GM23338 (cell line): Measurements from ENCODE around the gene SUPT6H. TPM values are rescaled to one million over a fixed set of nuclear protein-coding genes. Genes with fewer than 3 reads are reported as not detected.

Experiments used
- ATAC-seq: fragments of 200-7000 bp; cut with Tn5 transposase; 3 replicates; pipeline ENCODE4 v1.9.1; 2020
- DNase-seq: peaks from one replicate; pipeline ENCODE4 v3.0.0-alpha.2; 2015; ENCODE audit warnings: low spot score
- H2AFZ ChIP-seq: fragments of 200-600 bp; sonication (generic); 2 replicates; pipeline ENCODE4 v1.8.0; 2016; ENCODE audit warnings: antibody characterized with exemption, mild to moderate bottlenecking, moderate library complexity
- H3F3A ChIP-seq: fragments of 200-600 bp; sonication (generic); replicated peaks from 2 replicates; pipeline ENCODE4 v1.8.0; 2017; ENCODE audit warnings: antibody characterized with exemption, mixed run types, low read depth
- H3K27ac ChIP-seq: fragments of 200-600 bp; sonication (generic); 2 replicates; pipeline ENCODE4 v1.6.1; 2016; ENCODE audit warnings: low read depth
- H3K27me3 ChIP-seq: fragments of 200-600 bp; sonication (generic); 2 replicates; pipeline ENCODE4 v1.8.0; 2016; ENCODE audit warnings: mild to moderate bottlenecking, mixed run types, moderate library complexity; ENCODE audit not compliant: insufficient read depth
- H3K36me3 ChIP-seq: fragments of 200-600 bp; sonication (generic); 2 replicates; pipeline ENCODE4 v1.8.0; 2016; ENCODE audit warnings: mild to moderate bottlenecking; ENCODE audit not compliant: insufficient read depth
- H3K4me1 ChIP-seq: fragments of 200-600 bp; sonication (generic); 2 replicates; pipeline ENCODE4 v1.8.0; 2016; ENCODE audit warnings: mild to moderate bottlenecking, moderate library complexity; ENCODE audit not compliant: insufficient read depth
- H3K4me2 ChIP-seq: fragments of 200-600 bp; sonication (generic); 2 replicates; pipeline ENCODE4 v1.7.1; 2017; ENCODE audit warnings: mixed run types
- H3K4me3 ChIP-seq: fragments of 200-600 bp; sonication (generic); 2 replicates; pipeline ENCODE4 v1.6.1; 2016; ENCODE audit warnings: mixed run types
- H3K79me2 ChIP-seq: fragments of 200-600 bp; sonication (generic); replicated peaks from 2 replicates; pipeline ENCODE4 v1.8.0; 2017; ENCODE audit warnings: mild to moderate bottlenecking; ENCODE audit not compliant: insufficient read depth
- H3K9me2 ChIP-seq: fragments of 200-600 bp; sonication (generic); 2 replicates; pipeline ENCODE4 v1.8.0; 2017; ENCODE audit not compliant: insufficient read depth
- H4K20me1 ChIP-seq: fragments of 200-600 bp; sonication (generic); replicated peaks from 2 replicates; pipeline ENCODE4 v1.8.0; 2017; ENCODE audit warnings: mild to moderate bottlenecking; ENCODE audit not compliant: insufficient read depth
- H3K27ac Mint-ChIP-seq: 2 replicates; pipeline ENCODE4 v1.8.0; 2020; ENCODE audit warnings: inconsistent platforms, mild to moderate bottlenecking, moderate library complexity, mixed read lengths
- H3K27me3 Mint-ChIP-seq: 3 replicates; pipeline ENCODE4 v1.8.0; 2022; ENCODE audit warnings: low read depth, mild to moderate bottlenecking, moderate library complexity, mixed read lengths, inconsistent platforms; ENCODE audit not compliant: insufficient read depth, poor library complexity
- H3K36me3 Mint-ChIP-seq: 3 replicates; pipeline ENCODE4 v1.8.0; 2021; ENCODE audit warnings: low read depth, mild to moderate bottlenecking, inconsistent platforms, moderate library complexity, mixed read lengths
- H3K4me1 Mint-ChIP-seq: 3 replicates; pipeline ENCODE4 v1.8.0; 2020; ENCODE audit warnings: mild to moderate bottlenecking, inconsistent platforms, mixed read lengths
- H3K4me3 Mint-ChIP-seq: 3 replicates; pipeline ENCODE4 v1.8.0; 2021; ENCODE audit warnings: moderate library complexity, mild to moderate bottlenecking, inconsistent platforms, mixed read lengths
- H3K9me3 Mint-ChIP-seq: 3 replicates; pipeline ENCODE4 v1.8.0; 2020; ENCODE audit warnings: moderate library complexity, mild to moderate bottlenecking, inconsistent platforms, mixed read lengths
- EZH2 ChIP-seq: fragments of 200-600 bp; sonication (generic); IDR thresholded peaks from one replicate; pipeline ENCODE4 v1.8.0; 2017; ENCODE audit warnings: antibody characterized with exemption, mild to moderate bottlenecking, low read depth; ENCODE audit not compliant: unreplicated experiment
- EZH2phosphoT487 ChIP-seq: fragments of 200-600 bp; sonication (generic); IDR thresholded peaks from one replicate; pipeline ENCODE4 v1.8.1; 2018; ENCODE audit warnings: antibody characterized with exemption; ENCODE audit not compliant: unreplicated experiment
- JUNB ChIP-seq: IDR thresholded peaks from one replicate; pipeline ENCODE4 v1.6.1; 2016; ENCODE audit warnings: antibody characterized with exemption; ENCODE audit not compliant: unreplicated experiment
- NANOG ChIP-seq: IDR thresholded peaks from 2 replicates; pipeline ENCODE4 v1.6.1; 2016; ENCODE audit warnings: antibody characterized with exemption, borderline replicate concordance
- POLR2AphosphoS5 ChIP-seq: IDR thresholded peaks from 2 replicates; pipeline ENCODE4 v1.6.1; 2016; ENCODE audit warnings: antibody characterized with exemption, low read depth
- REST ChIP-seq: IDR thresholded peaks from one replicate; pipeline ENCODE4 v1.6.1; 2018; ENCODE audit warnings: antibody characterized with exemption; ENCODE audit not compliant: unreplicated experiment
- STAT1 ChIP-seq: IDR thresholded peaks from one replicate; pipeline ENCODE4 v1.6.1; 2016; ENCODE audit warnings: antibody characterized with exemption; ENCODE audit not compliant: unreplicated experiment
- ZNF114 ChIP-seq: fragments of 250-450 bp; sonication (Bioruptor Pico); IDR thresholded peaks from 2 replicates; pipeline ENCODE4 v1.5.0; 2020; ENCODE audit warnings: mild to moderate bottlenecking, moderate library complexity
- ZNF331 ChIP-seq: fragments of 250-450 bp; sonication (Bioruptor Pico); IDR thresholded peaks from 2 replicates; pipeline ENCODE4 v1.5.0; 2020; ENCODE audit warnings: low read depth, mild to moderate bottlenecking, moderate library complexity
- polyA plus RNA-seq: library from polyadenylated mRNA; unstranded; fragments of >200 nt; fragmentation: Nextera tagmentation; extraction: Ambion mirVana; gene quantifications from 2 replicates; pipeline ENCODE4 v1.2.1, GENCODE V29; 2016
- total RNA-seq: library from RNA; depleted of rRNA; stranded (reverse); fragments of >200 nt; shearing (Covaris generic); gene quantifications from 2 replicates; pipeline ENCODE4 v1.2.3, GENCODE V29; 2014
- TF ChIP-seq, protein P1 (sequence below): IDR thresholded peaks from 2 replicates; pipeline ENCODE4 v1.6.1; 2016; ENCODE audit warnings: antibody characterized with exemption
- TF ChIP-seq, protein P2 (sequence below), 2 experiments: fragments of 200-600 bp in 1 of 2; sonication (generic) in 1 of 2; conservative IDR thresholded peaks; 2 replicates each; pipeline versions ENCODE4 v1.5.1 to v1.6.1; 2016 to 2017; ENCODE audit warnings: antibody characterized with exemption in 2 of 2, low read depth in 2 of 2, mild to moderate bottlenecking in 2 of 2, moderate library complexity in 1 of 2

SUPT6H gene
- total and polyA plus RNA-seq, 2 experiments from 2014 or later = 17.8 to 70.7 TPM

- TF ChIP-seq, protein P1, sequence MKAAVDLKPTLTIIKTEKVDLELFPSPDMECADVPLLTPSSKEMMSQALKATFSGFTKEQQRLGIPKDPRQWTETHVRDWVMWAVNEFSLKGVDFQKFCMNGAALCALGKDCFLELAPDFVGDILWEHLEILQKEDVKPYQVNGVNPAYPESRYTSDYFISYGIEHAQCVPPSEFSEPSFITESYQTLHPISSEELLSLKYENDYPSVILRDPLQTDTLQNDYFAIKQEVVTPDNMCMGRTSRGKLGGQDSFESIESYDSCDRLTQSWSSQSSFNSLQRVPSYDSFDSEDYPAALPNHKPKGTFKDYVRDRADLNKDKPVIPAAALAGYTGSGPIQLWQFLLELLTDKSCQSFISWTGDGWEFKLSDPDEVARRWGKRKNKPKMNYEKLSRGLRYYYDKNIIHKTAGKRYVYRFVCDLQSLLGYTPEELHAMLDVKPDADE = no peak; the same call in 1 of the 2 replicates
- peak; percentile 59 for TF ChIP-seq POLR2AphosphoS5
- no peak for TF ChIP-seq ZNF331 (CRISPR knock-in tag)
These were observed 55.8 kb downstream of the SUPT6H start, which contains the start of gene RAB34 (continued) for GRCh38 chr17:28717578-28718332.

DNA sequence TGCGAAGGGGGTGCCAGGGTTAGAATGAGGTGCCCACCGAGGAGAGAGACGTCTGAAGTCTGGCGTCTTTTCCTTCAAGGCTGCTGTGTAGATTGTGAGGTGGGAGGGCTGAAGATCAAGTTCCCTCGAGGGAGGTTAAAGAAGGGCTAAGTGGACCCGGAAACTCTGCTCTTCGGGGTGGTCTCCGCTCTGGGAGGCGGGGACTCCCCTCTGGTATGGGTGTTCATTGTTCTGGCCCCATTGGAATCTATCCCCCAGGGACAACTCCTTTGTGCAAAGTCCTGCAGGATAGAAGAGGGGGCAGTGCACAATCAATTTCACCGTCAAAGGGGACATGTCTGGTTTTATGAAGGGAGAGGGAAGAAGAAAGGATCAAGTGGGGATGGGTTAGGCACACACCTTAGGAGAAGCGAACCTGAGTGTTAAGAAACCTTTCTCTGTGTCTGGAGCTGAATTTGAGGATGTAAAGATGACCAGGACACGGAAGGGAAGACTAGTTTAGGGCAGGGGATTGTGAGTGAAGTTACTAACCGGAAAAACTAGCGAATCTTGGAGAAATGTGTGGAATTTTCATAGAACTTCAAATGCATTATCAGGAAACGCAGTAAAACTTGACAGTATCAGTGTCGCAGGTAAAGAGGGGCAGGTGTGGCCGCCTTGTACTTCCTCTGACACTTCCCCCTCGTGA, 56.5 kb downstream of the SUPT6H start:
- ATAC-seq = peak; percentile 5
- H3K4me1 ChIP-seq = peaks cover 34% of the 10 kb centered on the region
- peaks cover 31% of the 10 kb centered on the region for H4K20me1 ChIP-seq
- Mint-ChIP-seq H3K36me3 (peaks cover 67% of the 10 kb centered on the region), H3K4me1 (peaks cover 53% of the 10 kb centered on the region), H3K27me3 (peaks cover 30% of the 10 kb centered on the region), H3K9me3 (peaks cover 5% of the 10 kb centered on the region), H3K4me3 (peak overlapping the region; percentile 100), H3K27ac (peak overlapping the region; percentile 97)
- H3K4me2 ChIP-seq = peak overlapping the region; percentile 84
- peaks cover 54% of the 10 kb centered on the region for H3K79me2 ChIP-seq
- peak; percentile 68 for DNase-seq
- H2AFZ ChIP-seq = no peak overlapping the region
- TF ChIP-seq, protein P1 = peak; percentile 63; the same call in 1 of the 2 replicates
- TF ChIP-seq NANOG (peak; percentile 8; the same call in 1 of the 2 replicates), STAT1 (no peak), POLR2AphosphoS5 (peak; percentile 51), ZNF114 (no peak)
- peaks cover 56% of the 10 kb centered on the region for H3F3A ChIP-seq
- H3K36me3 ChIP-seq = peaks cover 42% of the 10 kb centered on the region
- H3K27me3 ChIP-seq = no peaks in the 10 kb centered on the region
- H3K4me3 ChIP-seq = peak overlapping the region; percentile 98
- H3K9me2 ChIP-seq = no peaks in the 10 kb centered on the region
- peak overlapping the region; percentile 98 for H3K27ac ChIP-seq

- peak overlapping the region; percentile 98 for H3K27ac ChIP-seq
- ATAC-seq (no peak), DNase-seq (no peak)
- H3K27ac Mint-ChIP-seq = peak overlapping the region; percentile 100
- peaks cover 28% of the 10 kb centered on the region for H3K27me3 Mint-ChIP-seq
- H2AFZ ChIP-seq = no peak overlapping the region
- peaks cover 58% of the 10 kb centered on the region for H3K4me1 Mint-ChIP-seq
- peaks cover 57% of the 10 kb centered on the region for H3K79me2 ChIP-seq
- peaks cover 39% of the 10 kb centered on the region for H3K4me1 ChIP-seq
- H4K20me1 ChIP-seq = peaks cover 31% of the 10 kb centered on the region
- H3K9me3 Mint-ChIP-seq = peaks cover 5% of the 10 kb centered on the region
- peaks cover 43% of the 10 kb centered on the region for H3K36me3 ChIP-seq
- H3K4me3 ChIP-seq = peak overlapping the region; percentile 98
- peaks cover 68% of the 10 kb centered on the region for H3K36me3 Mint-ChIP-seq
- H3K9me2 ChIP-seq = no peaks in the 10 kb centered on the region
- H3K4me3 Mint-ChIP-seq = peak overlapping the region; percentile 100
- H3K27me3 ChIP-seq = no peaks in the 10 kb centered on the region
- peaks cover 56% of the 10 kb centered on the region for H3F3A ChIP-seq
- H3K4me2 ChIP-seq = peak overlapping the region; percentile 84
- TF ChIP-seq STAT1 (no peak), EZH2phosphoT487 (no peak), ZNF331 (CRISPR knock-in tag) (no peak), EZH2 (no peak), JUNB (no peak), REST (no peak), POLR2AphosphoS5 (no peak), ZNF114 (no peak)
- TF ChIP-seq, protein P2, sequence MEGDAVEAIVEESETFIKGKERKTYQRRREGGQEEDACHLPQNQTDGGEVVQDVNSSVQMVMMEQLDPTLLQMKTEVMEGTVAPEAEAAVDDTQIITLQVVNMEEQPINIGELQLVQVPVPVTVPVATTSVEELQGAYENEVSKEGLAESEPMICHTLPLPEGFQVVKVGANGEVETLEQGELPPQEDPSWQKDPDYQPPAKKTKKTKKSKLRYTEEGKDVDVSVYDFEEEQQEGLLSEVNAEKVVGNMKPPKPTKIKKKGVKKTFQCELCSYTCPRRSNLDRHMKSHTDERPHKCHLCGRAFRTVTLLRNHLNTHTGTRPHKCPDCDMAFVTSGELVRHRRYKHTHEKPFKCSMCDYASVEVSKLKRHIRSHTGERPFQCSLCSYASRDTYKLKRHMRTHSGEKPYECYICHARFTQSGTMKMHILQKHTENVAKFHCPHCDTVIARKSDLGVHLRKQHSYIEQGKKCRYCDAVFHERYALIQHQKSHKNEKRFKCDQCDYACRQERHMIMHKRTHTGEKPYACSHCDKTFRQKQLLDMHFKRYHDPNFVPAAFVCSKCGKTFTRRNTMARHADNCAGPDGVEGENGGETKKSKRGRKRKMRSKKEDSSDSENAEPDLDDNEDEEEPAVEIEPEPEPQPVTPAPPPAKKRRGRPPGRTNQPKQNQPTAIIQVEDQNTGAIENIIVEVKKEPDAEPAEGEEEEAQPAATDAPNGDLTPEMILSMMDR (conservative IDR thresholded peaks at IDR 0.05; ENCODE audit: low read depth in 2 of 2) = no peak
These were observed 57.0 kb downstream of the SUPT6H start for GRCh38 chr17:28719021-28719433.
